ENCODE data around the gene SIMC1. TPM values are rescaled to one million over a fixed set of nuclear protein-coding genes. Genes with fewer than 3 reads are reported as not detected.
"Not testable (repeated sequence)": the region's sequence is repeated elsewhere in the genome, so short reads cannot be mapped to it uniquely, and the experiment has no call there.

The SIMC1 gene
- total and polyA plus RNA-seq, 2 donors (not counting 1 experiment from before 2014, with no cell fraction given): 20.6 to 63.8 TPM

GRCh38 chr5:176197234-176197858, 40.9 kb upstream of the SIMC1 start:
- CTCF ChIA-PET; ATAC-seq (ENCODE audit: low read depth); H3K4me1 ChIP-seq (ENCODE audit: control insufficient read depth in 2 of 2, insufficient read depth in 2 of 2, low read length in 2 of 2); DNase-seq; H3K4me3 Mint-ChIP-seq; H3K9me3 Mint-ChIP-seq (ENCODE audit: insufficient read depth); H3K27ac ChIP-seq (ENCODE audit: low read length in 2 of 2); H3K4me2 ChIP-seq (replicated peaks; ENCODE audit: low read depth, low read length, poor library complexity, severe bottlenecking); H4K20me1 ChIP-seq (ENCODE audit: control insufficient read depth, insufficient read depth, low read length, poor library complexity, severe bottlenecking); H3K4me3 ChIP-seq (ENCODE audit: control extremely low read depth in 1 of 5, extremely low read depth in 1 of 5, insufficient read depth in 1 of 5, low read depth in 2 of 5, low read length in 4 of 5); POLR2A ChIA-PET; H3K9ac ChIP-seq (ENCODE audit: low read length); H3K9me3 ChIP-seq (ENCODE audit: control extremely low read depth in 1 of 3, control insufficient read depth in 2 of 3, insufficient read depth in 1 of 3, low read length in 2 of 3); H3K4me1 Mint-ChIP-seq; intact Hi-C loops (cut with micrococcal nuclease); H3K79me2 ChIP-seq (ENCODE audit: control insufficient read depth, insufficient read depth, low read length); H3K36me3 ChIP-seq (replicated peaks in 1 of 2; ENCODE audit: control extremely low read depth in 1 of 2, control insufficient read depth in 1 of 2, extremely low read depth in 1 of 2, insufficient read depth in 2 of 2, low read length in 1 of 2); H3K27ac Mint-ChIP-seq; H2AFZ ChIP-seq (ENCODE audit: insufficient read depth, low read depth, low read length, poor library complexity, severe bottlenecking): not testable (repeated sequence)
- H3K27me3 Mint-ChIP-seq: peaks cover 17% of the 10 kb centered on the region
- H3K27me3 ChIP-seq (replicated peaks in 1 of 4; ENCODE audit: control extremely low read depth in 1 of 4, control insufficient read depth in 3 of 4, insufficient read depth in 4 of 4, low read length in 3 of 4): peaks cover 0 to 14% (median 0%) of the 10 kb centered on the region in 4 experiments
- WGBS (ENCODE audit: insufficient coverage): no CpG with 5 or more reads among the region's 6 CpGs

DNA sequence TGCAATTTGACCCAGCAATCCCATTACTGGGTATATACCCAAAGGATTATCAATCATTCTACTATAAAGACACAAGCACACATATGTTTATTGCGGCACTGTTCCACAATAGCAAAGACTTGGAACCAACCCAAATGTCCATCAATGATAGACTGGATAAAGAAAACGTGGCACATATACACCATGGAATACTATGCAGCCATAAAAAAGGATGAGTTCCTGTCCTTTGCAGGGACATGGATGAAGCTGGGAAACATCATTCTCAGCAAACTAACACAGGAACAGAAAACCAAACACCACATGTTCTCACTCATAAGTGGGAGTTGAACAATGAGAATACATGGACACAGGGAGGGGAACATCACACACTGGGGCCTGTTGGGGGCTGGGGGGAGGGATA, 39.9 kb upstream of the SIMC1 start:
- H3K9me3 ChIP-seq (ENCODE audit: control extremely low read depth in 1 of 3, control insufficient read depth in 2 of 3, insufficient read depth in 1 of 3, low read length in 2 of 3); H3K79me2 ChIP-seq (ENCODE audit: control insufficient read depth, insufficient read depth, low read length); POLR2A ChIA-PET; H3K4me1 ChIP-seq (ENCODE audit: control insufficient read depth in 2 of 2, insufficient read depth in 2 of 2, low read length in 2 of 2); H3K27ac Mint-ChIP-seq; intact Hi-C loops (cut with micrococcal nuclease); ATAC-seq (ENCODE audit: low read depth); H3K27ac ChIP-seq (ENCODE audit: low read length in 2 of 2); H3K4me2 ChIP-seq (replicated peaks; ENCODE audit: low read depth, low read length, poor library complexity, severe bottlenecking); H4K20me1 ChIP-seq (ENCODE audit: control insufficient read depth, insufficient read depth, low read length, poor library complexity, severe bottlenecking); H3K36me3 ChIP-seq (replicated peaks in 1 of 2; ENCODE audit: control extremely low read depth in 1 of 2, control insufficient read depth in 1 of 2, extremely low read depth in 1 of 2, insufficient read depth in 2 of 2, low read length in 1 of 2); CTCF ChIA-PET; H3K4me1 Mint-ChIP-seq; H3K9me3 Mint-ChIP-seq (ENCODE audit: insufficient read depth); H3K4me3 Mint-ChIP-seq; H2AFZ ChIP-seq (ENCODE audit: insufficient read depth, low read depth, low read length, poor library complexity, severe bottlenecking); DNase-seq; H3K9ac ChIP-seq (ENCODE audit: low read length); H3K4me3 ChIP-seq (ENCODE audit: control extremely low read depth in 1 of 5, extremely low read depth in 1 of 5, insufficient read depth in 1 of 5, low read depth in 2 of 5, low read length in 4 of 5): not testable (repeated sequence)
- H3K27me3 ChIP-seq (replicated peaks in 1 of 4; ENCODE audit: control extremely low read depth in 1 of 4, control insufficient read depth in 3 of 4, insufficient read depth in 4 of 4, low read length in 3 of 4): peaks cover 0 to 11% (median 0%) of the 10 kb centered on the region in 4 experiments
- WGBS (ENCODE audit: insufficient coverage): no CpG with 5 or more reads among the region's 2 CpGs
- H3K27me3 Mint-ChIP-seq: peaks cover 16% of the 10 kb centered on the region

DNA sequence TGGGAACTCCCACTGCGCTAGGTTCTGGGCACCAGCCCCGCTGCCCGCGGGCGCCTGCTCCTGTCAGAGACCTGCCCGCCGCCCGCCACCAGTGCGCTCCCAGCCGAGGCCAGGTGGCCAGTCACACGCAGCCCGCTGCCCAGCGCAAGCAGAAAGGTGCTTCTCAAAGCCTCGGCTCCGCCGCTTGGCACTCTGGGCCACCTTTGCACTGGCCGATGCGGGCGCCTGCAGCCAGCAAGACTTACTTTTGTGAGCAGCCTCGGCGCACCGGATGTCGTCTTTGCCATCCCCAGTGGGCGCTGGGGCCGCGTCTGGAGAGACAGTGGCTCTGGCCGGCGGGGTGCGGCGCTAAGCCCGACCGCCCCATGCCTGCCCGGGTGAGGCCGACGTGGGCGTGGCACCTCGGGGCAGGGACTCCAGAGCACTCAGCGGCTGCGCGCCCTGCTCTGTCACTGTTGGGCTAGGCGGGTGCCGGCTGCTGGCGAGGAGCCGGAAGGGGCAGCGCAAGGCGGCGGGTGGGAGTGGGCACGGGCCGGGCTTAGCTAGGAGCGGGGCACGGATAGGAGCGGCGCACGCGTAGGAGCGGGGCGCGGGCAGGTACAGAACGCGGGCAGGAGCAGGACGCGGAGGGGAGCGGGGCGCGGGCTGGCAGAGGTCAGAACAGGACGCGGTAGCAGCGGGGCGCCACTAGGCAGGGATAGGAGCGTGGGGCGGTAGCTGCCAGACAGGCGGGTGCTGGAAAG, 39.1 kb upstream of the SIMC1 start:
- intact Hi-C loops (cut with micrococcal nuclease); H3K9me3 ChIP-seq (ENCODE audit: control extremely low read depth in 1 of 3, control insufficient read depth in 2 of 3, insufficient read depth in 1 of 3, low read length in 2 of 3); H3K4me3 ChIP-seq (ENCODE audit: control extremely low read depth in 1 of 5, extremely low read depth in 1 of 5, insufficient read depth in 1 of 5, low read depth in 2 of 5, low read length in 4 of 5); H3K36me3 ChIP-seq (replicated peaks in 1 of 2; ENCODE audit: control extremely low read depth in 1 of 2, control insufficient read depth in 1 of 2, extremely low read depth in 1 of 2, insufficient read depth in 2 of 2, low read length in 1 of 2); H2AFZ ChIP-seq (ENCODE audit: insufficient read depth, low read depth, low read length, poor library complexity, severe bottlenecking); H3K4me2 ChIP-seq (replicated peaks; ENCODE audit: low read depth, low read length, poor library complexity, severe bottlenecking); H3K4me3 Mint-ChIP-seq; H3K4me1 Mint-ChIP-seq; H3K4me1 ChIP-seq (ENCODE audit: control insufficient read depth in 2 of 2, insufficient read depth in 2 of 2, low read length in 2 of 2); H3K9ac ChIP-seq (ENCODE audit: low read length); H3K9me3 Mint-ChIP-seq (ENCODE audit: insufficient read depth); POLR2A ChIA-PET; H3K27ac Mint-ChIP-seq; DNase-seq; CTCF ChIA-PET; H3K79me2 ChIP-seq (ENCODE audit: control insufficient read depth, insufficient read depth, low read length); H3K27ac ChIP-seq (ENCODE audit: low read length in 2 of 2); H4K20me1 ChIP-seq (ENCODE audit: control insufficient read depth, insufficient read depth, low read length, poor library complexity, severe bottlenecking): not testable (repeated sequence)
- peak; percentile 26 for ATAC-seq (ENCODE audit: low read depth)
- H3K27me3 Mint-ChIP-seq: peaks cover 14% of the 10 kb centered on the region
- H3K27me3 ChIP-seq (replicated peaks in 1 of 4; ENCODE audit: control extremely low read depth in 1 of 4, control insufficient read depth in 3 of 4, insufficient read depth in 4 of 4, low read length in 3 of 4): peaks cover 0 to 11% (median 0%) of the 10 kb centered on the region in 4 experiments
- 7% methylated on average over 63 of the region's 72 CpGs for WGBS (ENCODE audit: insufficient coverage)

- WGBS (ENCODE audit: insufficient coverage): 63% methylated on average over 3 of the region's 9 CpGs
- H3K79me2 ChIP-seq (ENCODE audit: control insufficient read depth, insufficient read depth, low read length); H2AFZ ChIP-seq (ENCODE audit: insufficient read depth, low read depth, low read length, poor library complexity, severe bottlenecking); H3K4me3 Mint-ChIP-seq; DNase-seq; H3K9me3 ChIP-seq (ENCODE audit: control extremely low read depth in 1 of 3, control insufficient read depth in 2 of 3, insufficient read depth in 1 of 3, low read length in 2 of 3); H3K4me2 ChIP-seq (replicated peaks; ENCODE audit: low read depth, low read length, poor library complexity, severe bottlenecking); ATAC-seq (ENCODE audit: low read depth); CTCF ChIA-PET; H3K36me3 ChIP-seq (replicated peaks in 1 of 2; ENCODE audit: control extremely low read depth in 1 of 2, control insufficient read depth in 1 of 2, extremely low read depth in 1 of 2, insufficient read depth in 2 of 2, low read length in 1 of 2); POLR2A ChIA-PET; H3K4me1 Mint-ChIP-seq; H4K20me1 ChIP-seq (ENCODE audit: control insufficient read depth, insufficient read depth, low read length, poor library complexity, severe bottlenecking); H3K27ac Mint-ChIP-seq; intact Hi-C loops (cut with micrococcal nuclease); H3K4me1 ChIP-seq (ENCODE audit: control insufficient read depth in 2 of 2, insufficient read depth in 2 of 2, low read length in 2 of 2); H3K27ac ChIP-seq (ENCODE audit: low read length in 2 of 2); H3K9ac ChIP-seq (ENCODE audit: low read length); H3K4me3 ChIP-seq (ENCODE audit: control extremely low read depth in 1 of 5, extremely low read depth in 1 of 5, insufficient read depth in 1 of 5, low read depth in 2 of 5, low read length in 4 of 5); H3K9me3 Mint-ChIP-seq (ENCODE audit: insufficient read depth): not testable (repeated sequence)
- H3K27me3 Mint-ChIP-seq: peaks cover 17% of the 10 kb centered on the region
- H3K27me3 ChIP-seq (replicated peaks in 1 of 4; ENCODE audit: control extremely low read depth in 1 of 4, control insufficient read depth in 3 of 4, insufficient read depth in 4 of 4, low read length in 3 of 4): peaks cover 0 to 11% (median 0%) of the 10 kb centered on the region in 4 experiments
Observed at GRCh38 chr5:176199803-176200399, 38.3 kb upstream of the SIMC1 start.
